GM10847 (cell line): Measurements from ENCODE around the gene SESN2.

Source experiments
- POLR2A ChIP-seq: IDR thresholded peaks from 2 replicates; pipeline ENCODE4 v1.6.1; 2011; ENCODE audit not compliant: insufficient read length; ENCODE audit errors: extremely low read depth

Gene SESN2

DNA sequence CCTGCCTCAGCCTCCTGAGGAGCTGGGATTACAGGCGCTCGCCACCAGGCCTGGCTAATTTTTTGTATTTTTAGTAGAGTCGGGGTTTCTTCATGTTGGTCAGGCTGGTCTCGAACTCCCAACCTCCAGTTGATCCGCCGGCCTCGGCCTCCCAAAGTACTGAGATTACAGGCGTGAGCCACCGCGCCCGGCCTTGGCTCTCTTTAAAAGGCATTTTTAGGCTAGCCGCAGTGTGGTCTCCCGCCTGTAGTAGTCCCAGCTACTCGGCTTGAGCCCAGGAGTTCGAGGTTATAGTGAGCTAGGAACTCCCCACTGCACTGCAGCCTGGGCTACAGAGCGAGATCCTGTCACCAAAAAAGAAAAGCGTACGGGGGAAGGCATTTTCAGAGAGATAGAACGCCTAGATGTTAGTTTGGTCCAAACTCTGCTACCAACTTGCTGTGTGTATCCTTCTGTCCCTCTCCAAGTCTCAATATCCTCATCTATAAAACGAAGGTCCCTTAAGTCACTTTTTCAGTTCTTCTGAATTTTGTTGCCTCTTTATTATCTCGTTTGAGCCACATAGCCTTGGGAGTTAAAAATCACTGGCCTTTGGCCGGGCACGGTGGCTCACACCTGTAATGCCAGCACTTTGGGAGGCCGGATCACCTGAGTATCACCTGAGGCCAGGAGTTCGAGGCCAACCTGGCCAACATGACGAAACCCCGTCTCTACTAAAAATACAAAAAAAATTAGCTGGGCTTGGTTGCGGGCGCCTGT is 70.3 kb downstream of the SESN2 start:
- no peak for TF ChIP-seq POLR2A
